ENCODE data around the gene CMYA5.
"Not testable (repeated sequence)": the region's sequence is repeated elsewhere in the genome, so short reads cannot be mapped to it uniquely, and the experiment has no call there.

Gene CMYA5

GRCh38 chr5:79689541-79690466 lies at the start of gene CMYA5:
CMYA5 (plus strand) TSS chr5:79689836; CDS start chr5:79689908, 72 bp downstream.
- DNase-seq (ENCODE audit: low spot score): no peak
- no peak for FAIRE-seq

- DNase-seq (ENCODE audit: low spot score): no peak
- FAIRE-seq: no peak
These were observed 49.0 kb upstream of the CMYA5 start for GRCh38 chr5:79640571-79641055.

- FAIRE-seq (no peak), DNase-seq (ENCODE audit: low spot score) (no peak)
These were observed 48.2 kb upstream of the CMYA5 start for GRCh38 chr5:79641414-79641813.

- FAIRE-seq (no peak), DNase-seq (ENCODE audit: low spot score) (no peak)
These were observed 47.4 kb upstream of the CMYA5 start for GRCh38 chr5:79642210-79642609.

GRCh38 chr5:79653843-79654242 lies 35.8 kb upstream of the CMYA5 start:
- FAIRE-seq (no peak), DNase-seq (ENCODE audit: low spot score) (no peak)

GRCh38 chr5:79663212-79663611 lies 26.4 kb upstream of the CMYA5 start:
- no peak for DNase-seq (ENCODE audit: low spot score)
- no peak for FAIRE-seq

GRCh38 chr5:79666758-79667157 lies 22.9 kb upstream of the CMYA5 start:
- no peak for DNase-seq (ENCODE audit: low spot score)
- FAIRE-seq: no peak

GRCh38 chr5:79672392-79672791 lies 17.2 kb upstream of the CMYA5 start:
- FAIRE-seq: no peak
- no peak for DNase-seq (ENCODE audit: low spot score)

GRCh38 chr5:79676354-79676753 lies 13.3 kb upstream of the CMYA5 start:
- not testable (repeated sequence) for FAIRE-seq; DNase-seq (ENCODE audit: low spot score)

- not testable (repeated sequence) for FAIRE-seq; DNase-seq (ENCODE audit: low spot score)
These were observed 7.5 kb upstream of the CMYA5 start for GRCh38 chr5:79682102-79682501.

- FAIRE-seq (no peak), DNase-seq (ENCODE audit: low spot score) (no peak)
These were observed 4.9 kb upstream of the CMYA5 start for GRCh38 chr5:79684782-79685181.

- no peak for FAIRE-seq
- no peak for DNase-seq (ENCODE audit: low spot score)
These were observed 4.0 kb upstream of the CMYA5 start for GRCh38 chr5:79685627-79686026.

- no peak for FAIRE-seq
- DNase-seq (ENCODE audit: low spot score): no peak
These were observed 2.8 kb upstream of the CMYA5 start for GRCh38 chr5:79686799-79687198.

GRCh38 chr5:79687889-79688288 lies 1.7 kb upstream of the CMYA5 start:
- no peak for FAIRE-seq
- DNase-seq (ENCODE audit: low spot score): no peak

- DNase-seq (ENCODE audit: low spot score) (no peak), FAIRE-seq (no peak)
These were observed 1.4 kb downstream of the CMYA5 start for GRCh38 chr5:79691007-79691406.

GRCh38 chr5:79692596-79692995 lies 3.0 kb downstream of the CMYA5 start:
- no peak for DNase-seq (ENCODE audit: low spot score)

GRCh38 chr5:79694183-79694582 lies 4.5 kb downstream of the CMYA5 start:
- DNase-seq (ENCODE audit: low spot score) (no peak), FAIRE-seq (no peak)

More at GRCh38 chr5:79692596-79692995, 3.0 kb downstream of the CMYA5 start:
- FAIRE-seq: no peak

- DNase-seq (ENCODE audit: low spot score) (no peak), FAIRE-seq (no peak)
These were observed 5.0 kb downstream of the CMYA5 start for GRCh38 chr5:79694652-79695051.

GRCh38 chr5:79695526-79695925 lies 5.9 kb downstream of the CMYA5 start:
- FAIRE-seq (no peak), DNase-seq (ENCODE audit: low spot score) (no peak)

- DNase-seq (ENCODE audit: low spot score) (no peak), FAIRE-seq (no peak)
These were observed 7.9 kb downstream of the CMYA5 start for GRCh38 chr5:79697222-79698170.

GRCh38 chr5:79699763-79700400 lies 10.2 kb downstream of the CMYA5 start:
- no peak for FAIRE-seq

More at GRCh38 chr5:79699763-79700400, 10.2 kb downstream of the CMYA5 start:
- peak; percentile 32 for DNase-seq (ENCODE audit: low spot score)
